Measurements from ENCODE around the gene SULT4A1.

- TF ChIP-seq CTCF (IDR thresholded peaks at IDR 0.05) (no peak), EP300 (IDR thresholded peaks at IDR 0.05) (no peak), POLR2AphosphoS5 (IDR thresholded peaks at IDR 0.05) (no peak)
Measured at GRCh38 chr22:43830931-43831560, 31.3 kb downstream of the SULT4A1 start.
